ENCODE results near the gene SLFN13. TPM values are rescaled to one million over a fixed set of nuclear protein-coding genes. Genes with fewer than 3 reads are reported as not detected.
A peak's percentile ranks its signal among the peaks of the same experiment; 100 is the strongest.

Gene SLFN13
- polyA plus RNA-seq, 1 experiment: 1.3 TPM

- H3K36me3 ChIP-seq (ENCODE audit: control insufficient read depth, insufficient read depth, low read length): no peaks in the 10 kb centered on the region
- no peak overlapping the region for H3K4me3 ChIP-seq (ENCODE audit: low read depth, low read length)
- H3K27me3 ChIP-seq (ENCODE audit: control insufficient read depth, insufficient read depth, low read length): peaks cover 22% of the 10 kb centered on the region
- ChIA-PET POLR2A (no interaction called here), CTCF (no interaction called here)
- TF ChIP-seq CTCF (IDR thresholded peaks at IDR 0.05; ENCODE audit: insufficient read depth, low read depth, low read length): no peak
- DNase-seq (ENCODE audit: low read depth): no peak
Observed at GRCh38 chr17:35449371-35449931, 885 bp upstream of the SLFN13 start.

DNA sequence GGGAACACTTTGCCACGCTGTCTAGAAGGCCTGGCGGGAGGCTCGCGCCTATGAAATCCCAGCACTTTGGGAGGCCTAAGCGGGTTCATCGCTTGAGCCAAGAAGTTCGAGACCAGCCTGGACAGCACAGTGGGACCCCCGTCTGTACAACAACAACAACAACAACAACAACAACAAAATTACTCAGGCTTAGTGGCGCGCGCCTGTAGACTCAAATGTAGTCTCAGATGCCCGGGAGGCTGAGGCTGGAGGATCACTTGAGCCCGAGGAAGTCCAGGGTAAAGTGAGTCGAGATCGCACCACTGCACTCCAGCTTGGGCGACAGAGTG is 297 bp upstream of the SLFN13 start:
- CTCF ChIA-PET: interaction anchor here (1.1 kb wide), 1 partner anchor 11 kb away, joined by 6 read pairs; no protein-coding TSS in a partner anchor
- DNase-seq (ENCODE audit: low read depth): no peak
- no peak for TF ChIP-seq CTCF (IDR thresholded peaks at IDR 0.05; ENCODE audit: insufficient read depth, low read depth, low read length)
- peak overlapping the region; percentile 52 for H3K4me3 ChIP-seq (ENCODE audit: low read depth, low read length)
- POLR2A ChIA-PET: no interaction called here
- H3K36me3 ChIP-seq (ENCODE audit: control insufficient read depth, insufficient read depth, low read length): no peaks in the 10 kb centered on the region
- peaks cover 22% of the 10 kb centered on the region for H3K27me3 ChIP-seq (ENCODE audit: control insufficient read depth, insufficient read depth, low read length)

GRCh38 chr17:35447499-35447898 is 1.1 kb downstream of the SLFN13 start:
- no peak for TF ChIP-seq CTCF (IDR thresholded peaks at IDR 0.05; ENCODE audit: insufficient read depth, low read depth, low read length)
- DNase-seq (ENCODE audit: low read depth): no peak
- no peak overlapping the region for H3K4me3 ChIP-seq (ENCODE audit: low read depth, low read length)
- peaks cover 18% of the 10 kb centered on the region for H3K27me3 ChIP-seq (ENCODE audit: control insufficient read depth, insufficient read depth, low read length)
- POLR2A ChIA-PET: no interaction called here
- H3K36me3 ChIP-seq (ENCODE audit: control insufficient read depth, insufficient read depth, low read length): no peaks in the 10 kb centered on the region
- CTCF ChIA-PET: no interaction called here

DNA sequence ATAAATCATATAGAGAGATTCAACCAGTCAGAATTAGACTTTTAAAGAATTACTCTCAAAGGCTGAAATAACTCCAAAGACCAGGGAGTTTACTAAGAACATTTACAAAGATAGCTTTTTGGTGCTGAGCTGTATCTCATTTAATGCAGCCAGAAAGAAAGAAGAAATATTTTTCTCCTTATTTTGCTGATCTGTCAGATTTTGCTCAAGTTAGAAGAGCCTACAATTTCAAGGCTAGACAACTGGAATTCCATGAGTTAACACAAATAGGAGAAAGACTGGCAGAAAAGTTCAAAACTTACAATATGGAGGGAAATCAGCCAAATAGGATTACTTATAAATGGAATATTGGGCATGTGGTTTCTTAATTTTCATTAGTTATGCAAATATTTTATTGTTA is 10.1 kb downstream of the SLFN13 start:
- no peak for DNase-seq (ENCODE audit: low read depth)
- no peak overlapping the region for H3K4me3 ChIP-seq (ENCODE audit: low read depth, low read length)
- H3K36me3 ChIP-seq (ENCODE audit: control insufficient read depth, insufficient read depth, low read length): no peaks in the 10 kb centered on the region
- POLR2A ChIA-PET: no interaction called here
- CTCF ChIA-PET: interaction anchor here (1.6 kb wide), 1 partner anchor 10 kb away, joined by 6 read pairs; the partner anchor contains the start of gene SLFN13
- TF ChIP-seq CTCF (IDR thresholded peaks at IDR 0.05; ENCODE audit: insufficient read depth, low read depth, low read length): no peak
- no peaks in the 10 kb centered on the region for H3K27me3 ChIP-seq (ENCODE audit: control insufficient read depth, insufficient read depth, low read length)

DNA sequence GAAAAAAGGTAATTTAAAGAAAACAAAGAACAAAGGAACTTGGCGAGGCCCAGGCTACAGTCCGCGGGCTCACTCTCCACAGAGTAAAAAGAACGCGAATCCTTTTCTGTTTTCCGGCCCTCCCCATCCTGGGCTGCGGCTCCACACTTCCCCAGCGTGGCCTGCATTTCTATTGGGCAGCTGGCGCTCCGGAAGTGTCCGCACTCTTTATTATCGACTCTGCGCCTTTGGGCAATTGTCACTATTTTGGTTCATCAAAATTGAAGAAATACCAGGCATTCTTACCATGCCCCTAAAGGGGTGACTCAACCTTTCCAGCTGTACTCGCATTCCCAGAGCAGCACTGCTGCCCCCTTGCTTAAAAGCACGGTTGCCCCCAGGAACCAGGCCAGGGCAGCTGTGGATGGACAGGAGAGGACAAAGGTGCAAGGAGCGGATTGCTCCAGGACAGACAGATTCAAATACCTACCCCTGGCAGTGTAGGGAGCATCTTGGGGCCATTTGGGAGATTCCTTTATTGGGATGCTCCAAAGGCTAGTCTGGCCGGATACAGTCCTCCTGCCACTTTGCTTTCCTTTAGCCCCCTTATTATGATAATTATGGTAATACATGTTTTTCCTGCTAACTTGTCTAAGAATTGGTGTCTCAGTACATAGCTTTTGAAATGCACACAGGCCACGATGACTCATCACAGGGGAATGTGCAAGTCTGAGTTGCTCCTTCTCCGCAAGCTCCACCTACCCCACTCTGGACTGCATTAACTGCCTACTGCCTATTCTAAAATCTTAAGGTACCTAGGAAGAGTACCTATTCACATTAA is 15.3 kb downstream of the SLFN13 start:
- CTCF ChIA-PET: interaction anchor here (0.6 to 0.9 kb wide), 2 partner anchors 100 to 216 kb away, joined by 3 to 4 read pairs; no protein-coding TSS in a partner anchor
- H3K36me3 ChIP-seq (ENCODE audit: control insufficient read depth, insufficient read depth, low read length): peaks cover 2% of the 10 kb centered on the region; the same call in 1 of the 2 replicates
- peak overlapping the region; percentile 63 for H3K4me3 ChIP-seq (ENCODE audit: low read depth, low read length)
- no peaks in the 10 kb centered on the region for H3K27me3 ChIP-seq (ENCODE audit: control insufficient read depth, insufficient read depth, low read length)
- peak; percentile 58 for TF ChIP-seq CTCF (IDR thresholded peaks at IDR 0.05; ENCODE audit: insufficient read depth, low read depth, low read length)
- DNase-seq (ENCODE audit: low read depth): peak; percentile 94
- POLR2A ChIA-PET: interaction anchor here (0.6 kb wide), 1 partner anchor 42 kb away, joined by 3 read pairs; no protein-coding TSS in a partner anchor

Data from BJ (cell line).